Stimulated activated CD4-positive, alpha-beta T cell treated with anti-CD3 and anti-CD28 coated beads, Interleukin-1b, Interleukin-23, amount 100 ng/mL, for 48 hours (primary cell): ENCODE data around the gene LYL1.

ENCODE experiments used
- DNase-seq: peaks from one replicate; pipeline ENCODE4 v3.0.0-alpha.2; 2020

The LYL1 gene

DNA sequence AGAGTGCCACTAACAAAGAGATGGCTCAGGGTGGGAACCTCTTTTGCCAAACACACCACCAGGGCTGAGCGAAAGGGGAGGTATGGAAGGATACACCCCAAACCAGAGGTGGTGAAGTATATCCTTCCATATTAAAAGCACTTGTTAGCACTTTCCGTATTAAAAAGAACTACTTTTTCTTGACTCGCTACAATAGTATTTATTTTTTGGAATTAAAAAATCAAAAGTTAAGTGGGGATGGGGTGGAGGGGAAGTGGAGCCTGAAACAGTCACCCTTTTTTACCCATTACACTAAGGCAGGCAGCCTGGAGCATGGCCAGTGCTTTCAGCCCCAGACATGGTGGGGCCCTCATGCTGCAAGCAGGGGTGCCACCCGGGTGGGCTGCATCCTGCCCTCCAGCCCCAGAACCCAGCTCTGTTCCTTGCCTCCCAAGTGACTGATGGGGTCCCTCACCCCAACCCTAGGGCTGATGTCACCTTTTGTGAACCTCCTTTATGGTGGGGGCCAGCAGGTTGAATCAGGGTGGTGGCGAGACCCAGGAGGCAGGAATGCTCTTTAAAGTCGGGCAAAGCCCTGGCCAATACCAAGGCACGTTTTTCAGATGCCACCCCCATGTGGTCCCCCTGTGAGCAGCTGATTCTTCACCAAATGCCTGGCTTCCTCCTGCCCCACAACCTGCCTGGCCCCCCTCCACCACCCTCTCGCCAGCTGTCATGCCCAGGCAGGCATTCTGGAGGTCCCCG, 31.0 kb downstream of the LYL1 start:
- no peak for DNase-seq

DNA sequence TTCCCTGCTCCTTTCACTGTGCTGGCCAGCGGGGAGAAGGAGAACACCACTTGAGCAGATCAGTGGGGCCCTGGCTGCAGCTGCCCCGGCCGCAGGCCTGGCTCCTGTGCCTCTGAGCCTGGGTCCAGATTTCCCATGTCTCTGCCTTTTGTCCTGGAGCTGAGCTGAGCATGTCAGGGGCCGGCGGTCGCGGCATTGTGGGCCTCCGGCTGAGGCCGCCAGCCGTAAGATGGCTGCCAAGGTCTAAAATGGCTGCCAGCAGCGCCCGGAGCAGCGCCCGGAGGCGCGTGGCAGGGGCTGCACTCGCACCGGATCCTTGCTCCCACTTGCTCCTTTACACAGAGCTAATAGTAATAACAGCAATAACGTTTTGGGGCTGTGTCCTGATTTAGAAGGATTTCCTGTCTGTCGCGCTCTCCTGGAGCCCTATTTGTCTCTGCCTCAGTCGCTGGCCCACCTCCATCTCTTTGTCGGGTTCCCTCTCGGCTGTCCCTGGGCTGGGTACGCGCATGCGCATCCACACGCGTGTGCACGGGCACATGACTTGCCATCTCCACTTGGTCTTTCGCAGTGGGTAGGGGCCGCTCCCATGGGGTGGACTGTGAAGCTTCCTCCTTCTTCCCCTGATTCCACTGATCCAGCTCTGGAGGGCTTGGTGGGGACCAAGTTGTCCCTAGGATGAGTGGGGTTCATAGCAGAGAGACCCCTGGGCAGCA, 32.1 kb downstream of the LYL1 start:
- DNase-seq: no peak

DNA sequence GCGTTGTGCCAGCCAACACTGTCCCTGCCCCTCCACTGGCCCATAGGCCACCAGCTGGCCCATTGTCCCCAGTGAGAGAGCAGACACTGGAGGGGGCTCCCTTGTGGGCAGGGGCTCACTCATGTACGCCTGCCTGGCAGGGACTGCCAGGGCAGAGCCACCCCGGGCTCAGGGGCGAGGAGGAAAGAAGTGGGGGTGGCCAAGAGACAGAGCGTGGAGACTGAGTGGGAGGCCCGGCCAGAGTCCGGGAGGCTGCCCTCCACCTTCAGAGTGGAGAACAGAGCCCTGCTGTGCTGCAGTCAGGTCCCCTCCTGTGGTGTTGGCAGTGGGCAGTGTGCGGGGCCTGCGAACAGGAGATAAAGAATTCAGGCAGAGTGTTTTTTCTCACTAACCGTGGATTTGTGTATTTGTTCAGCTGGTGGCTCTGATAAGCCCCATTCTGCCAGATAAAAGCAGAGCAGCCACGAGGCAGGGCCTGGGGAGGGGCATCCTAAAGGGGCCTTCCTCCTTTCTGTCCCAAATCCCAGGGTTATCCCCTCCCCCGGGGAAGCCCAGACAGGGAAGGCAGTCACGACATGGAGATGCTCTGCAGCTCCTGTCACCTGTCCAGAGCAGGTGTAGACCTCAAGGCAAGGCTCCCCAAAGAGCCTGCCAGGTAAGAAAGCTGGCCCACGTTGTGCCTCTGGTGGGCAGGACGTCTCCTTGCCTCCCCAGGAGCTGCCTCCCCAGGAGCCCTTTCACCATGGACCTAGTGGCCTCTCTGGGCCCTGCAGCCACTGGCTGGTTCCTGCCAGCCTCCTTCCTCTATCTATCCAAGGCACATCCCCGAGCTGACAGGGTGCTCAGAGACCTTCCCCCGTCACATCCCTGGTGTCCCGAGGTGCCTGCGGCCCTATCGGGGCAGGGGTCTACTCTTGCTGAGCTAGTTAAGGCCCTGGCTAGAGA, 33.0 kb downstream of the LYL1 start:
- no peak for DNase-seq

DNA sequence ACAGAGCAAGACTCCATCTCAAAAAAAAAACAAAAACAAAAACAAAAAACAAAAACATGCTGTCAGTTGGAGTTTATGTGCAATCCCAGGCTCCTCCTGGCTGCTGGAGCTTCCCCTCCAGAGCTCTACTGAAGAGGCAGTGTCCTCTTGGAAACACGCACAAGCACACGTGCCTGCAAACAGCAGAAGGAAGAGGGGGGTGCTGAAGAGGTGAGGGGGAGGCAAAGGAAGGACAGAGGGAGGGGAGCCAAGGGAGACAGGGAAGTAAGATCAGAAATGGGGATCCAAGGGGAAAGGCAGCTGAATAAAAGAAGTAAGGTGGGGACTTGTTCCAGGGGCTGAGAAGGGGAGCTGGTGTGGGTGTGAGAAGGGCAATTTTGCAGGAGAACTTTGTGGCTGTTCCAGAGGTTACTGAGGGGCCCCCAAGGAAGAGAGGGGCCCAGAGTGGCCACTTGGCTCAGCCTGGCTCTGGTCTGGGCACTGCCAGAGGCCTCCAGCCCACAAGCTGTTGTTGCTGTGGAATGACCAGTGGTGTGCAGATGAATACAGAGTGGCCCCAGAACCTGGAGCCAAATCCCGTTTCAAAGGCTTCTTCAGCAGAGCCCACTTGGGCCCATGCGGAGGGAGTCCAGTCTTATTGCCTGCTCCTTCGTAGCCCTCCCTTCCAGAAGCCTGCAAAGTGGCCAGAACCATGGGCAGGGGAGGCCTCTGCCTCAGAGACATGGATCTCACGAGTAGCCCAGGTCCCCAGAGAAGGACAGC, 34.4 kb downstream of the LYL1 start:
- DNase-seq: no peak

DNA sequence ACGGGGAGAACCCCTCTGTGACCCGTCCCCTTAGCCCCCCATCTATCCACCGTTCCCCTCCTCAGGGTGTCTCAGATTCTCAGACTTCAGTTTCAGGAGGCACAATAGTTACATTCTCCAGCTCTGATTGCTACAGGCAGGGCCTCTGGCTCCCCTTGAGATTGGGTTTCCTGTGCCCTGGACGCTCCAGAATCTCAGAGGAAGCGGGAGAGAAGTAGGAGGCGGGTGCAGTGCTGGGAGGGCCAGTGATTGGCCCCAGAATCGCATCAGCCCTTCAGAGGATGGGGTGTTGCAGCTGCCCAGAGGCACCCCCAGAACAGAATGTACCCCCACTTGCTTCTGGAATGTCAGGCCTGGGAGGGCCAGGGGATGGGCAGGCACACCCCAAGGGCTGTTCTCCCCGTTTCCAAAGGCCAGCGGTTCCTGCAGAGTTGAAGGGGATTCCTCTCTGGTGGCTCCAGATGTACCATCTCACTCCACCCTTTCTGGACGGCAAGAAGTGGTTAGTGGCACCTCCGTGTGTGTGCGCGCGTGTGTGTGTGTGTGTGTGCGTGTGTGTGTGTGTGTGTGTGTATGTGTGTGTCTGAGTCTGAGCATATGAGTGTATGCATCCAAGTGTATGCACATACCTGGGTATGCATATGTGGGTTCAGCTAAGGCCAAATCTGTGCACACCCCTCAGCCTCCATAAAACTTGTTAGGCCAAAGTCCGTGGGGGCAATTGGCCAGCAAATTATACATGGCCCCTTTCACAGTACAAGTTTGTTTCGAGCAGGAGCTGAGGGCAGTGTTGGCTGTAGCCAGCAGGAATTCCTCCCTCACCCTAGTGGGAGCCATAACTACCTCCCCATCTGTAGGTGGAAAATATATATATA, 35.5 kb downstream of the LYL1 start:
- no peak for DNase-seq

DNA sequence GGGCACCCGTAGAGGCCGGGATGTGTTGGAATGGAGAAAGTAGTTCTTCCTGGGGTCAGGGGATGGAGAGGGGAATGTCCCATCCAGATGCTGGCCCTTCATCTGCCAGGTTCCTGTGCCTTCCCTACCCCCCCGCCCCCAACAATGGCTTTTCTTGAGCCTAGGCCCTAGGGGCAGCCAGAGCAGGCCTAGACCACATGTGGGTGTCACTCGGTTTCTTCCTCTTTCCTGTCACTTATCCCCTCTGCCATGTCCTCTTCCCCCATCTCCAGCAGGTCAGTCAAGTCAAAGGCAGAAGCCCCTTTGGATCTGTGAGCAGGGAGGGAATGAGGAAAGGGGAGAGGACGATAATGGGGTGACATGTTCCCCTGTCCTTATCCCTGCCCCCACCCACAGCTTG, 36.4 kb downstream of the LYL1 start:
- DNase-seq: no peak

DNA sequence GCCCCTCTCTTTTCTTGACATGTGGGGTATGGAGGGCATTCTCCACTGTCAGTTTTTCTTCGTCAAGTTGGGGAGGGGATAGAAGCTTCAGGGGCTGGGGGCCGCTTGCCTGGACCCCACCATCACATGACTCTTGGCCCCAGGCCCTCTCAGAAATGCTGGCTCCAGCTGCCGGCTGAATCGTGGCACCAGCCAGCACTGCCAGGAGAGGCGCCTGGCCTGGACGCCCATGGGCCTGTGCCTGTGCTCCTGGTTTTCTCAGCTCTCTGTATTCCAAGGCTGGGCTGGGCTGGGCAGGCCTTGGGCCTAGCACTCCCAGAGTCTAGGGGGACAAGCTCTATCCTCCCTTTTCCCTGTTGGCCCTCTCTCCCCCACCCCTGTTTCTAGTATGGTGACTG, 38.6 kb downstream of the LYL1 start:
- no peak for DNase-seq

DNA sequence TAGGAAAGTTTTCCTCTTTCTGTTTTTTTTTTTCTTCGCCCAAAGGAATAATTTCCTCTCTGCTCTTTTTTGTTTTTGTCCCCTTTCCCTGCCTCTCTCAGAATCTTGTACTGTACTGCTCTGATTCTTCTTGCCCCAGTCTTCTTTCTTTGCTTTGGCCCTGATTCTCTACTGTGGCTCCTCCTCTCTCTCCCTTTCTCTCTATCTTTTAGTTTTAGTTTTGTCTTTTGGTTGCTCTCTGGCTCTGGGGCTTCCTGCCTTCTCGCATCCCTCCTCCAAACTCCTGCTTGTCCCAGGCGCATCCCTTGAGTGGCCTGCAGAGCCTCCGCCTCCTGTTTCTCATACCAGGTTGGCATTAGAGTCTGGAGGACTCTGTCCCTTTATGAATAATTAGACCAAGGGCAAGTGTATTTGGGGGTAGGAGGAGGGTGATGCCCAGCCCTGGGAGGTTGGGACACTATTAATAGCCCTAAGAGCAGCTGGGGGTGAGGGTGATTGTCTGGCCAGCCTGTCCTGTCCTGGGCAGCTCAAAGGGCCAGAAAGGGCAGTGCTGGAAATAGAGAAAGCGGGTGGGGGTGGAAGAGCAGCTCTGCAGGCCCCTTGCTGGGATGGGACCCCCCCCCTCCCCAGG, 39.1 kb downstream of the LYL1 start:
- no peak for DNase-seq

DNA sequence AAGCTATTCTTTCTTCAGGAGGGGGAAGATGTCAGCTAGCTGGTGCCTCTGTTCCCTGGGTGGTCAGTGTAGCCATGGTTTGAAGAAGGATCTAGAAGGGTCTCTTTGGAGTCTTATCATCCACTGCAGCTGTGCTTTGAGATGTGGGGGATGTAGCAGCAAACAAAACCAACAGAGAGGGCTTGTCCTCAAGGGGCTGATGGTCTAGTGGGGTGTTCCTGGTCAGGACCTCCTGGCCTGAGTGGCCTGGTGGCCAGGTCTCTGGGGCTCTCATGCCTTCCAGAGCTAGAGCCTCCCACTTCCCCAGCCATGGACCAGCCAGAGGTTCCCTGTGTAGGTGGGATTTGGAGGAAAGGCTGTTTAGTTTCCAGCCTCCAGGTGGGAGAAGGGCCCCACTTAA, 40.3 kb downstream of the LYL1 start:
- no peak for DNase-seq

DNA sequence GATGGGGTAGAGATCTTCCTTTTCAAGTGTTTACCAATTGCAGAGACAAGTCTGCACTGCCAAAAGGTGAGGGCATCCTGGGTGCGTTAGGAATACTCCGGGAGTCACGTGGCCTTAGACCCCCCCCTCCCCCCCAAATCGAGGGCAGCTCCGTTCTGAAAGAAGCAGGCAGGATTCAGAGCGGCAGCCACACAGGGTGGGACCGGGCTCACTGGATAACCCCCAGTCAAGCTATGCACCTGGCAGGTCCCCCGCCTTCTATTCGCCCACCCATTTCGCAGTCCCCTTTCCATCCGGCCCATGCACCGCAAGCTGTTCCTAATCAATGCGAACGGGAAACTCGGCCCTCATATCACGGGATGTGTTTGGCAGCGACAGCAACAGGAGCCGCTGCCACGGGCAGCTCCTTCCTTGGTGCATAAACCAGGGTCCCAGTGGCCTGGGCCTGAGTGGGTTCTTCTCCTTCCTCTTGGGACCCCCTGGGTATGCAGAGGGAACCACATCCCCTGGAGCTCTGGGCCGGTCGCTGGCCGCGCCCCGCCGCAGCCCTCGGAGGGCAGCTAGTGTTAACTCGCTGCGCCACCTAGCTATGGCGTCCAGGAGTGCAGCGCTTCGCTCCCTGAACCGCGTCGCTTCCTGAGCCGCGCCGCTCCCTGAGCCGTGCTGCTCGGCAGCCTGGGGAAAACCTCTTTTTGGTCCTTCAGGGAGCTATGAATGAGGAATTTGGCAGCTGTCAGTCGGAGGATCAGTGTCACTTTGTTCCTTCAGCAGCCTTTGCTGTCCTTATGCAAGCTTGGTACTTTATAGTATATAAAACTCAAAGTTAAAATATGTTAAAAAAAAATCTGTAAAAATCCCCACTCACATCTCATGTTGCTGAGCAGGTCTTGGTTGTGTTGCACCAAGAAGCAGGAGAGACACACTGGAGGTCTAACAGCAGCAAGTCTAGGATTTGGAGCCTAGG, 41.4 kb downstream of the LYL1 start:
- DNase-seq: peak; percentile 72

DNA sequence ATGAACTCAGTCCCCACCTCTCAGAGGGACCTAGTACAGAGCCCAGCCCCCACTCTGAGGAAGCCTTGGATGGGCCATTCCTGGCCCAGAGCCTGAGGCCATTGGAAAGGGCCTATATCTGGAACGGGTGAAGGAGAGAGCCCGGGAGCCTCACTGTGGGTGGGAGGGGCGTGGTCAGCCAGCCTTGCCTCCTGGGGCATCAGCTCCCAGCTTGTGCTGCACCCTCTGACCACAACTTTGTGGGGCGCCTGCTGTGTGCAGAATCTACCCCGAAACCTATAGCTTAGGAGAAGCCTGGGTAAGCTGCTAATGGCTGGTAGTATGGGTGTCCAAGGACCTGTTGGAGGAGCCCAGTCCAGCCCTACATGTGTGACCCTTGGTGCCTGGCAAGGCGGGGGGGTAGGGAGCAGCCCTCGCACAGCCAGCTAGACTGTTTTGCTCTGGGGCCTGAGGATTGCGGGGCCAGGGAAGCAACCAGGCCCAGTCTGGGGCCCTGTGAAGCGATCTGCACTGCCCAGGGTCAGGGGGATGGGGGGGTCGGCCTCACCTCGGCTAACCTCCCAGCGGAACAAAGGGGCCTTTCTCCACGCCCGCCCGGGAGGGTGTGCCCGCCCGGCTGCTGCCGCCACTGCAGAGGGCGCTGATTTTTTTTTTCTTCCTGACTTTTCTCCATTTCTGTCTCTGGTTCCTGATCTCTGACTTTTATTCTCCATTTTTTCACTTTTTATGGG, 42.3 kb downstream of the LYL1 start:
- DNase-seq: no peak

DNA sequence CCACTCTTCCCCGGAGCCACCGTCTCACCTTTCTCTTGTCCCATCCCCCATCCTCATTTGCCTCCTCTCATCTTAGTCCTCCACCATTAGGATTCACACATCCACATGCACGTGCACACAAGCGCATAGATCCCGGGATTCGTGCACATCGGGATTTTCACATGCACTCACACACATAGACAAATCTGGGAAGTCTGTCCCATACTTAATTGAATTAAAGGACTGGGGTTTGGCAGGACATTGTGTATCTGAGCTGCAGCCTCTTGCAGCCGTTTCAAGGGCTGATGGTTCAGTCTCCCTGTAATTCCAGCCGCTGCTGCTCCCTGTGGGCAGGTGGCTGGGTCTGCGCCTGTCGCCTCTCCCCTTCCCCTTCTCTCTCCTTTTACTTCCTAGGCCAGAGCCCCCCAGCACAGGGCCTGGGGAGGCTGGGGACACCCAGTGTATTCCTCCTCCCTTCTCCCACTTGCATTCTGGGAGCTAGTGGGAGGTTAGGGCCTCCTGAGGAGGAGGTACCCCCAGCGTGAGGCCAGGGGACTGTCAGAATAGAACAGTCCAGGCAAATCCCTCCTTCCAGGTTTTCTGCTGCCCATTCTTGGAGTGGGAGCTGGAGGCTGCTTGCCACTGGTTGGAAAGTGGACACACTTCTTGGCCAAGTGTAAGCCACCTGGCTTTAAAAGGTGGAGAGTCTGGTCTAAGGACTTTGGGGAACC, 43.6 kb downstream of the LYL1 start:
- DNase-seq: no peak

DNA sequence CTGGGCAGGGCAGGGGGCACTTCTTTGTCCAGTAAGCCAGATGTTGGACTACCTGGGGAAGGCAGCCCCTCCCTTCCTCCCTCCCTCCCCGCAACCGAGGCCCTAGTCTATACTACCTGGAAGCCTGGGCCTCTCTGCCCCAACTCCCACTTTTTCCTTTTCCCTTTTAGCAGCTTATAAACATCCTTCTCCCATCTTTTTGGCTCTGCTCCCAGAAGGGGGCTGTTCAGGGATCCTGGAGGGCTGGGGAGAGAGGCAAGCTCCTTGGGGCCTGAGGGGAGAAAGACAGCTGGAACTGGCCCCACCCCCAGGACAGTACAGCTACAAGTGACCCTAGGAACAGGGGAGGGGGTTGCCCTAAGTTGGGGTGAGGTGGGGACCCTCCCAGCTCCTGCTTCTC, 44.9 kb downstream of the LYL1 start:
- no peak for DNase-seq

DNA sequence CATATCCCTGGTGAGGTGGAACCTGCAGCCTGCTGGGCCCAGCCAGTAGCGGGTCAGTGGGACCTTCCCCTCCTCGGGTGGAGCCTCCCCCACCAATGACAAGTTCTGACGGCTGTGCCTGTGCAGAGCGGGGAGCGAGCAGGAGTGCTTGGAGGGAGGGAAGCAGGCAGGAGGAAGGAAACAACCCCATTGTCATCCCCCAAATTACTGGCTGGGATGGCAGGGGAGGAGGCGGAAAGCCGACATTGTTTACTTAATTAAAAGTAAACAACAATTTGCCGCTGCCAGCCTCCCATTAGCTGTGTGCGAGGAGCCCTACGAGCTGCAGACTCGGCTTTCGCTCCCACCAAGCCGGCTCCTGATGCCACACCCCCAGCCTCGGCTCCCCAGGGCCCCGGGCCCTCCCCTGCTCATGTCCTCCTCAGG, 45.5 kb downstream of the LYL1 start:
- DNase-seq: no peak

DNA sequence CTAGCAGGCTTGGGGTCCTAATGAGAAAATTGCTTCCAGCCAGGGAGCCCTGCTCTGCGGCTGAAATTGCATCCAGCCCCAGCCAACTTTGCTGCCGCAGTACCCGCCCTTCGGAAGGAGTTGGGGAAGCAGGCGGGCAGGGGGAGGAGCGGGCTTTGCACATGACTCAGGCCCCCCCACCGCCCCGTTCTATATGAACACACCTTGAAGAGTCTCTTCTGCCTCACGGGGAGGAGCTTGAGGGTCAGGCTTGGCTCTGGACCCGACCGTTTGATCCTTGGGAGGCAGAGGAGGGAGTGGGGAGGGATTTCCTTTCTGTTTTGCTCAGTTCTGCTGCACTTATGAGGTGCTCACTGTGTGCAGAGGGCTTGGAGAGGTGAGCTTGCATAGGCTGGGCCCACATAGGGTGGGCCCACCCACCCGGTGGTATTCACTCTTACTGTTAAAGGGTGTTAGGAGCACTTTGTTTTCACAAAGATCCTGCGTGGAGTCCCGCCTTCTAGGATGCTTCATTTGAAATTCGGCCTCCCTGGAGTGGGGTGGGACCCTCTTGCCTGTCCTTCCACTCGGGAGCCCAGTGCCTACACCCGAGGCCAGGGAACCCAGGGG, 46.5 kb downstream of the LYL1 start:
- no peak for DNase-seq

DNA sequence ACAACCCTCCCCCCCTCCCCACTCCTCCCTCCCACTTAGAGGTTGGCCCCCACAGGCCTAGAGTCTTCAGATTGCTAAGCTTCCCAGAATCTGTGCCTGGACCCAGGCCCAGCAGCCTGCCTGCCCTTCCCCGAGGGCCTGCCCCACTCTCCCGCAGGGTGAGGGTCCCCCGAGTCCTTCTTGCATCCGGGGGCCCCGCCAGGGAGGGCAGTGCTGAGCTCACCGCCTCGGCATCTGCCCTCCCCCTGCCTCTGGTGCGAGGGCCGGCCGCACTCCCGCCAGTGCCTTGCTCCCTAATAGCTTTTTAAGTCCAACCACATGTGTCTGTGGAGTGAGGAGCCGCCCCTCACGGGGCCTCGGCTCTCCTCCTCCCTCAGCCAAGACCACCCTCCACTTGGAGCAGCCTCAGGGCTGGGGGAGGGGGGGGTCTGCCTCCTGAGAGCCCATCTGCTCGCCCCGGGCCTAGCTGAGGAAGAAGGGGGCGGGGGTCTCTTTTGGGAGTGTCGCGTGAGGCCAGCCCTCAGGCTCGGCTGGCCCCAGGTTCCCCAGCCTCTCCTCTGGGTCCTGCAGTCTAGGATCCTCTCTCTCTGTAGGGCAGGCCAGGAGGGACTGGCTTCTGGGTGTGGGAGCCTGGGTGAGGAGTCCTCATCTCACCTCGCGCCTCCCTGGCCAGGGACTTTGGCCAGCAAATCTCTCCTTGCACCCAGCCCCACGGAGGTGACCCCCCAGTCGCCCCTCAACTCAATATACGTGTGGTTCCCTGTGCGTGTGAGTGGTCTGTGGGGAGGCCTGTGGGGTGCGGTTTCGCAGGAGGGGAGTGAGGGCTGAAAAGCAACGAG, 47.2 kb downstream of the LYL1 start:
- no peak for DNase-seq

DNA sequence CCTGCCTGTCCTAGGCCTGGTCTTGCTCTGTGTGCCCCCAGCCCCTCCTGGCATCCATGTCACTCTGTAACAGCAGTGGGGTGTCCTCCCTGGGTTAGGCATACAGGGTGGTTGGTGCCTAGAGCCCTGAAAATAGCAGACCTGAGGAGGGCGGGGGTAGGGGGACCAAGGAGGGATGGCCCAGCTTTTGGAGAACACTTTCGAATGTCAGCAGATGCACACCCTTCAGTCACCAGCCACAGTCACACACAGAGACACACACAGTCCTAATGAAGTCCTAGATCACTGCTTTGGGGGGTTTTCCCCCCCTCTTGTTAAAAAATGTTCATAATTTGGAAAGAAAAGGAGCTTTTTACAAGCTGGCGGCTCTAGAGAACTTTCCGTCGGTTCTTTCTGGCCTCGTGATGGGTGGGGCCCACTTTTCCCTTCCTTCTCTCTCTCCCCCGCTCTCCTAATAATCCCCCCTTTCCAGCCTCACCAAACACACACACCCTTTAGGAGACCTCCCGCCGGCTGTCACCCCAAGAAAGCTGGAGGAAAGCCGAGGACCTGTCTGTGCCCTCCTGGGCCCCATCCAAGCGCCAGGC, 47.9 kb downstream of the LYL1 start:
- DNase-seq: no peak
